ENCODE measurements around the gene RNF214. TPM values are rescaled to one million over a fixed set of nuclear protein-coding genes. Genes with fewer than 3 reads are reported as not detected.

RNF214 gene
- total and polyA plus RNA-seq, 2 of the 13 experiments (the other 11 are each of a cell fraction or from before 2014, with no cell fraction given): 10.7 to 12.6 TPM

- in situ Hi-C loops (cut with HindIII; ENCODE audit: extremely low pct_ligation_motif_present, low pct_unique_long_range_greater_than_20kb): no loop called here
Measured at GRCh38 chr11:117186431-117186761, 46.1 kb upstream of the RNF214 start.

More at GRCh38 chr11:117186431-117186761, 46.1 kb upstream of the RNF214 start:
- Histone ChIP-seq H3K9ac (ENCODE audit: insufficient read depth, low read depth, low read length) (no peak overlapping the region), H3K4me1 (ENCODE audit: insufficient read depth, low read length) (peaks cover 20% of the 10 kb centered on the region), H4K20me1 (ENCODE audit: insufficient read depth, low read length) (no peaks in the 10 kb centered on the region; the same call in 1 of the 2 replicates), H3K36me3 (replicated peaks in 1 of 2; ENCODE audit: control insufficient read depth in 1 of 2, insufficient read depth in 2 of 2, low read length in 2 of 2) (peaks cover 6 to 24% of the 10 kb centered on the region in 2 experiments; a peak in 4 of 5 replicates), H3K27me3 (ENCODE audit: control insufficient read depth in 1 of 2, insufficient read depth in 2 of 2, low read length in 2 of 2) (no peaks in the 10 kb centered on the region), H3K79me2 (ENCODE audit: insufficient read depth, low read length) (no peaks in the 10 kb centered on the region), H3K4me2 (ENCODE audit: low read depth, low read length) (no peak overlapping the region), H3K4me3 (replicated peaks in 1 of 3; ENCODE audit: insufficient read depth in 1 of 3, low read depth in 2 of 3, low read length in 3 of 3) (no peak overlapping the region), H3K27ac (ENCODE audit: extremely low read length, insufficient read depth, low read length) (no peak overlapping the region), H3K9me3 (ENCODE audit: low read length) (no peaks in the 10 kb centered on the region), H2AFZ (ENCODE audit: low read length) (no peak overlapping the region)
- CTCF ChIA-PET (ENCODE audit: low intra/inter-chr PET ratio, low total read pairs): no interaction called here
- 92% methylated on average over 3 of the region's 4 CpGs for WGBS (ENCODE audit: low lambda C conversion rate)
- FAIRE-seq (no peak), DNase-seq (ENCODE audit: low spot score) (no peak), ATAC-seq (no peak)
- intact Hi-C loops (cut with micrococcal nuclease; ENCODE audit: unreplicated experiment): no loop called here
- TF ChIP-seq ZNF687 (CRISPR knock-in tag; IDR thresholded peaks at IDR 0.05) (no peak), PHF20 (CRISPR knock-in tag; IDR thresholded peaks at IDR 0.05) (no peak), NFYB (CRISPR knock-in tag; IDR thresholded peaks at IDR 0.05) (no peak), CSRNP1 (CRISPR knock-in tag; IDR thresholded peaks at IDR 0.05) (no peak), CHCHD3 (CRISPR knock-in tag; IDR thresholded peaks at IDR 0.05) (no peak), NBN (conservative IDR thresholded peaks at IDR 0.05) (no peak), SIN3B (IDR thresholded peaks at IDR 0.05; ENCODE audit: low read length) (no peak), ZIK1 (CRISPR knock-in tag; IDR thresholded peaks at IDR 0.05; ENCODE audit: borderline replicate concordance, low read depth) (no peak), REL (CRISPR knock-in tag; conservative IDR thresholded peaks at IDR 0.05) (no peak)
- TF ChIP-seq, protein P1, sequence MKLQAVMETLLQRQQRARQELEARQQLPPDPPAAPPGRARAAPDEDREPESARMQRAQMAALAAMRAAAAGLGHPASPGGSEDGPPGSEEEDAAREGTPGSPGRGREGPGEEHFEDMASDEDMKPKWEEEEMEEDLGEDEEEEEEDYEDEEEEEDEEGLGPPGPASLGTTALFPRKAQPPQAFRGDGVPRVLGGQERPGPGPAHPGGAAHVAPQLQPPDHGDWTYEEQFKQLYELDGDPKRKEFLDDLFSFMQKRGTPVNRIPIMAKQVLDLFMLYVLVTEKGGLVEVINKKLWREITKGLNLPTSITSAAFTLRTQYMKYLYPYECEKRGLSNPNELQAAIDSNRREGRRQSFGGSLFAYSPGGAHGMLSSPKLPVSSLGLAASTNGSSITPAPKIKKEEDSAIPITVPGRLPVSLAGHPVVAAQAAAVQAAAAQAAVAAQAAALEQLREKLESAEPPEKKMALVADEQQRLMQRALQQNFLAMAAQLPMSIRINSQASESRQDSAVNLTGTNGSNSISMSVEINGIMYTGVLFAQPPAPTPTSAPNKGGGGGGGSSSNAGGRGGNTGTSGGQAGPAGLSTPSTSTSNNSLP (IDR thresholded peaks at IDR 0.05; ENCODE audit: low read depth, low read length): no peak
- no TSS peak for BruUV-seq (replicated peaks)
- POLR2A ChIA-PET: no interaction called here

Measured in HepG2 (cell line).